Calu3 (cell line): ENCODE measurements around the gene FBXO46. TPM values are rescaled to one million over a fixed set of nuclear protein-coding genes. Genes with fewer than 3 reads are reported as not detected.
A peak's percentile ranks its signal among the peaks of the same experiment; 100 is the strongest.
"Not testable (repeated sequence)": the region's sequence is repeated elsewhere in the genome, so short reads cannot be mapped to it uniquely, and the experiment has no call there.

Source experiments
- BruUV-seq: library from RNA; stranded (reverse); fragments of 400-500 nt; replicated peaks from 2 replicates; lab custom pipeline; 2021; lab: Mats Ljungman, UMichigan
- CTCF ChIA-PET: fragments of 300-600 bp; sonication (Branson Sonifier 250); formaldehyde crosslinking; loops from one replicate; lab custom pipeline; 2022; ENCODE audit warnings: antibody characterized with exemption; lab: Charles Lee
- DNase-seq: peaks from one replicate; pipeline ENCODE4 v3.0.0; 2022
- H3K27ac Mint-ChIP-seq: one replicate; pipeline ENCODE4 v1.8.0; 2022; ENCODE audit warnings: mixed read lengths; ENCODE audit not compliant: unreplicated experiment
- H3K27me3 Mint-ChIP-seq: one replicate; pipeline ENCODE4 v1.8.0; 2022; ENCODE audit warnings: mixed read lengths; ENCODE audit not compliant: unreplicated experiment
- H3K36me3 Mint-ChIP-seq: one replicate; pipeline ENCODE4 v1.8.0; 2022; ENCODE audit warnings: mild to moderate bottlenecking, moderate library complexity, mixed read lengths; ENCODE audit not compliant: insufficient read depth, unreplicated experiment
- H3K4me1 Mint-ChIP-seq: one replicate; pipeline ENCODE4 v1.8.0; 2022; ENCODE audit warnings: mild to moderate bottlenecking, low read depth, mixed read lengths; ENCODE audit not compliant: unreplicated experiment
- H3K4me3 Mint-ChIP-seq: one replicate; pipeline ENCODE4 v1.8.0; 2022; ENCODE audit warnings: mild to moderate bottlenecking, low read depth, moderate library complexity, mixed read lengths; ENCODE audit not compliant: unreplicated experiment
- H3K9me3 Mint-ChIP-seq: one replicate; pipeline ENCODE4 v1.8.0; 2022; ENCODE audit warnings: low read depth, mixed read lengths; ENCODE audit not compliant: unreplicated experiment
- intact Hi-C: fragments of 100-400 bp; cut with micrococcal nuclease; formaldehyde crosslinking; loops from one replicate; pipeline ENCODE4 v1.10.0; 2022; ENCODE audit not compliant: unreplicated experiment
- total RNA-seq: library from RNA; stranded (reverse); gene quantifications from 2 replicates; pipeline ENCODE4 v1.2.3, GENCODE V29; 2022
- TF ChIP-seq, protein P1 (sequence below): fragments of 200-600 bp; IDR thresholded peaks from one replicate; pipeline ENCODE4 v1.8.0; 2022; ENCODE audit warnings: antibody characterized with exemption; ENCODE audit not compliant: unreplicated experiment

FBXO46 gene
- total RNA-seq, 1 experiment from 2014 or later = 53.6 TPM

DNA sequence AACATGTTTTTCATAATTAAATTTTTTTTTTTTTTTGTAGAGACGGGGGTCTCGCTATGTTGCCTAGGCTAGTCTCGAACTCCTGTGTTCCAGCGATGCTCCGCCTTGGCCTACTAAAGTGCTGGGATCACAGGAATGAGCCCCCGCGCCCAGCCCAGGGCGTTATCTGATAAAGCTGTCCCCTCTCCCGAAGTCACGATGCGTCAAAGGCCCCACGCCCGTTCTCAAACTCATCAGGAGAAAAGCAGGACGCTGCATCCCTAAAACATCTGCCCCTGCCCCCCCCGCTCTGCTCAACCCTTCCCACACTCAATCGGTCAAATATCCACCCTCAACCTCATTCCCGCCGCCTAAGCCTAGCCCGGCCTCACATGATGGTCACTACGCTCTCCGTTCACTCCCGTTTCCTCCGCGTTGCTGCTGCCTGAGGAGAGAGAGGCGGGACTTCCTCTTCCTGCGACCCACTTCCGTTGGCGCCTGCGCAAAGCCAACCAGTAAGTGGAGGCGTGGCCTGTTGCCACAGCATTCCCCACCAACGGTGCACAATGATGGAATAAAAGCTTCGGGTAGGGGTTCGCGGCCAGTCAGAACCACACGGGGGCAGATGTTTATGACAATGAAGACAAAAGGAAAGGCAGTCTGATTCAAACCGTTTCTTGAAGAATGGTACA is 39.0 kb downstream of the FBXO46 start, which contains the start of gene SNRPD2:
Gene SNRPD2 (minus strand): TSS at position 438 of the 671 bp plus-strand sequence. CDS start 65 bp downstream, at position 373.
- Mint-ChIP-seq H3K27me3 (no peaks in the 10 kb centered on the region), H3K9me3 (no peaks in the 10 kb centered on the region), H3K27ac (peak within 1 kb of the TSS; percentile 90), H3K36me3 (peaks cover 67% of the 10 kb centered on the region), H3K4me1 (no peaks in the 10 kb centered on the region), H3K4me3 (peak within 1 kb of the TSS; percentile 82)
- TF ChIP-seq, protein P1, sequence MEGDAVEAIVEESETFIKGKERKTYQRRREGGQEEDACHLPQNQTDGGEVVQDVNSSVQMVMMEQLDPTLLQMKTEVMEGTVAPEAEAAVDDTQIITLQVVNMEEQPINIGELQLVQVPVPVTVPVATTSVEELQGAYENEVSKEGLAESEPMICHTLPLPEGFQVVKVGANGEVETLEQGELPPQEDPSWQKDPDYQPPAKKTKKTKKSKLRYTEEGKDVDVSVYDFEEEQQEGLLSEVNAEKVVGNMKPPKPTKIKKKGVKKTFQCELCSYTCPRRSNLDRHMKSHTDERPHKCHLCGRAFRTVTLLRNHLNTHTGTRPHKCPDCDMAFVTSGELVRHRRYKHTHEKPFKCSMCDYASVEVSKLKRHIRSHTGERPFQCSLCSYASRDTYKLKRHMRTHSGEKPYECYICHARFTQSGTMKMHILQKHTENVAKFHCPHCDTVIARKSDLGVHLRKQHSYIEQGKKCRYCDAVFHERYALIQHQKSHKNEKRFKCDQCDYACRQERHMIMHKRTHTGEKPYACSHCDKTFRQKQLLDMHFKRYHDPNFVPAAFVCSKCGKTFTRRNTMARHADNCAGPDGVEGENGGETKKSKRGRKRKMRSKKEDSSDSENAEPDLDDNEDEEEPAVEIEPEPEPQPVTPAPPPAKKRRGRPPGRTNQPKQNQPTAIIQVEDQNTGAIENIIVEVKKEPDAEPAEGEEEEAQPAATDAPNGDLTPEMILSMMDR = no peak
- peak; percentile 96 for DNase-seq
- intact Hi-C loops = no loop called here
- BruUV-seq = TSS peak; percentile 83
- CTCF ChIA-PET = interaction anchor here (0.6 to 4.1 kb wide), 19 partner anchors 9 to 387 kb away, joined by 3 to 46 read pairs (median 5); partner anchors contain the start of genes FBXO46, IRF2BP1, OPA3 and SIX5

GRCh38 chr19:45687599-45687998 is 43.1 kb downstream of the FBXO46 start:
- TF ChIP-seq, protein P1 = no peak
- H3K4me3 Mint-ChIP-seq = no peak overlapping the region
- H3K4me1 Mint-ChIP-seq = no peaks in the 10 kb centered on the region
- H3K36me3 Mint-ChIP-seq = peaks cover 78% of the 10 kb centered on the region
- BruUV-seq = no TSS peak
- no peaks in the 10 kb centered on the region for H3K9me3 Mint-ChIP-seq
- DNase-seq = no peak
- intact Hi-C loops = no loop called here
- no peaks in the 10 kb centered on the region for H3K27me3 Mint-ChIP-seq
- CTCF ChIA-PET = interaction anchor here (0.6 kb wide), 1 partner anchor 8 kb away, joined by 3 read pairs; no protein-coding TSS in a partner anchor
- H3K27ac Mint-ChIP-seq = no peak overlapping the region

DNA sequence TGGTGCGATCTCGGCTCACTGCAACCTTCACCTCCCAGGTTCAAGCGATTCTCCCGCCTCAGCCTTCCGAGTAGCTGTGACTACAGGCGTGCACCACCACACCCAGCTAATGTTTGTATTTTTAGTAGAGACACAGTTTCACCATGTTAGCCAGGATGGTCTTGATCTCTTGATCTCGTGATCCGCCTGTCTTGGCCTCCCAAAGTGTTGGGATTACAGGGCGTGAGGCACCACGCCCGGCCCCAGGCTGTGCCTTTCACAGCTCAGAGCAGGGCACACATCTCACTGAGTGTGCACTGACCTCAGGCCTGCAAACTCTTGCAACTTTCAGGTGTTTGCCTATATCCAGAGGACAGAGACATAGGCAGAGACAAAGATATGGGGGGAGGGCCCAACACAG is 45.7 kb downstream of the FBXO46 start:
- H3K4me3 Mint-ChIP-seq, H3K4me1 Mint-ChIP-seq, CTCF ChIA-PET, H3K9me3 Mint-ChIP-seq, DNase-seq, BruUV-seq, intact Hi-C loops, H3K27ac Mint-ChIP-seq, H3K27me3 Mint-ChIP-seq: not testable (repeated sequence)
- H3K36me3 Mint-ChIP-seq = peaks cover 70% of the 10 kb centered on the region

DNA sequence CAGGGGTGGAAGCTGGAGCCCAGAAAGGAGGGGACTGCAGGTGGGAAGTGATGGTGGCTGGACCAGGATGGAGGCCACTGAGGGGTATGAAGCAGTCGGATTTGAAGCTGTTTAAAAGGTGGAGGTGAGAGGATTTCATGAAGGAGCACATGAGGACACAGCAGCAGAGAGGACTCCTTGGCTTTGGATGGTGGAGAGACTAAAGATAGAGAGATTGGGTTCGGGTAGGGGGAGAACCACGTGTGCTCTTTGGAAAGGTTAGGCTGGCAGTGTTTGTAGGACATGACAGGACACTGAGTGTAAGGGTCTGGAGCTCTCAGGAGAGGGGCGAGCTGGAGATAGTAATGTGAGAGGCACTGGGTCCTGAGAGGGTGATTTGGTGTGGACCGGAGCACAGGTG is 47.8 kb downstream of the FBXO46 start:
- Mint-ChIP-seq H3K27me3 (no peaks in the 10 kb centered on the region), H3K36me3 (peaks cover 72% of the 10 kb centered on the region), H3K4me3 (no peak overlapping the region), H3K4me1 (peaks cover 8% of the 10 kb centered on the region), H3K9me3 (no peaks in the 10 kb centered on the region), H3K27ac (peak overlapping the region; percentile 65)
- TF ChIP-seq, protein P1 = no peak
- CTCF ChIA-PET = interaction anchor here (0.5 to 2.5 kb wide), 3 partner anchors 7 to 39 kb away, joined by 3 to 17 read pairs (median 4); partner anchors contain the start of genes QPCTL and SNRPD2
- no TSS peak for BruUV-seq
- intact Hi-C loops = no loop called here
- no peak for DNase-seq
